Measurements from ENCODE around the gene MXI1.
"Not testable (repeated sequence)": the region's sequence is repeated elsewhere in the genome, so short reads cannot be mapped to it uniquely, and the experiment has no call there.

Gene MXI1

DNA sequence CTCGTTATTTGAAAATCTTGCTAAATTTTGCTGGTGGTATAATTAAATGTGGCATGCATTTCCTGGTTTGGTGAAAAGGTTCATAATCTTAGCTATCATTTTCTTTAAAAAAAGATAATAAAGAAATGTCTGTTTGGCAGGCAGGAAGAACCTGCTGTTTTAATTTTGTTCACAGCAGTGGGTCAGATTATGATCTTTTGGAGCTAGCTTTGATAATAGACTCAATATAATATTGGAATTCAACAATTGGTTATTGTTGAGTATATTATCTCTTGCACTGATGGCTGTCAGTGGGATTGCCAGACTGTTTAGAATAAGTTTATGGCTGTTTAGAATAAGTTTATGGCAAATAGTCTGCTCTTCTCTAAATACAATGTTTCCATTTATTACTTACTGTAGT is 35.1 kb downstream of the MXI1 start:
- DNase-seq: no peak

DNA sequence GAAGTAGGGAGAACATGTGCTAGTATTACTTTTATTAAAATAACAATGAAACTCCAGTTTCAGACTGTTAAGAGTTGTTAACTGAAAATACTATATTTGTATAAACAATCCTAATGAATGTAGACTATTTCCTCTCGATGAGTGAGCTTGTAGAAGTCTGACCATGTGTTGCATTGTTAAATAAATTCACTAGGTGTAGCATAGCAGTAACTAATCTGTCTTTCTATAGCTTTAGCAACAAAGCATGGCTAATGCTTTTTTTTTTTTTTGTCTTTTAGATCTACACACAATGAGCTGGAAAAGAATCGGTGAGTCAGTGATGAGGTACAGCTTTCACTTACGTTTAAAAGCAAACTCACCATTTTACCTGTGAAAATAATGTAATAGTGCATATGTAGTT is 37.1 kb downstream of the MXI1 start:
- no peak for DNase-seq

DNA sequence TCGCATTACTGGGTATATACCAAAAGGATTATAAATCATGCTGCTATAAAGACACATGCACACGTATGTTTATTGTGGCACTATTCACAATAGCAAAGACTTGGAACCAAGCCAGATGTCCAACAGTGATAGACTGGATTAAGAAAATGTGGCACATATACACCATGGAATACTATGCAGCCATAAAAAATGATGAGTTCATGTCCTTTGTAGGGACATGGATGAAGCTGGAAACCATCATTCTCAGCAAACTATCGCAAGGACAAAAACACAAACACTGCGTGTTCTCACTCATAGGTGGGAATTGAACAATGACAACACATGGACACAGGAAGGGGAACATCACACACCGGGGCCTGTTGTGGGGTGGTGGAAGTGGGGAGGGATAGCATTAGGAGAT is 40.4 kb downstream of the MXI1 start:
- not testable (repeated sequence) for DNase-seq

DNA sequence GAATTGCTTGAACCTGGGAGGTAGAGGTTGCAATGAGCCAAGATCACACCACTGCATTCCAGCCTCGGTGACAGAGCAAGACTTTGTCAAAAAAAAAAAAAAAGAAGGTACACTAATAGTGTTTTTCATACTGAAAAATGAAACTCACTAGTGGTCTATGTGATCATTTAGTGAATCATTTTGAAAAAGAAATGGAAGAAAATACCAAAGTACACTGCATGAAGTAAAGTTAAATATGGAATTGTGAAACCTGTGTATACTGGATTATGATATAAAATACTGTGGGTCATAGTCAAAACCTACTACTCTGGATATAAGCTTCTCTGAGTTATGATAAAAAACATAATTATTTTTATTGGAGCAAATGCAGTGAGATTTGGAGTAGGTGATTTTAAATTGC is 42.1 kb downstream of the MXI1 start:
- not testable (repeated sequence) for DNase-seq

- not testable (repeated sequence) for DNase-seq
Observed at GRCh38 chr10:110251392-110251791, 44.0 kb downstream of the MXI1 start.

- no peak for DNase-seq
Observed at GRCh38 chr10:110252151-110252550, 44.7 kb downstream of the MXI1 start.

GRCh38 chr10:110254467-110254866 is 47.1 kb downstream of the MXI1 start:
- no peak for DNase-seq

DNA sequence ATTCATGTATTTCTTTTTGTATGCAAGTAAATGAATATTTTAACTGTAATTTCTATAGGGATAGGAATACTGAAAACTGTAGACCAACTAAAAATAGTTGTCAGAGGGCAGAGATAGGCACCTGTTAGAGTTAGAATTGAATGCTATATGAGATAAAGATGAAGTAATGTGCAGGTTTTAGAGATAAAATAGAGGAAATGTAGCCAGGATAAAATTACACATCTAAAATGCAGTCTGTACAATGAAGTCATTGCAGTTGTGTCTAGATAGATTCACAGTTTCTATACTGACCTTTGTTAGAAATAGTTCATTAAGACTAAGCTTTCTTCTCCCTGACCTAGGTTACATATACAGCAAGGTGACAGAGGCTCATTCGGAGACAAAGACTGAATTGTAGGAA is 51.1 kb downstream of the MXI1 start:
- DNase-seq: no peak

- DNase-seq: no peak
Observed at GRCh38 chr10:110259317-110259716, 51.9 kb downstream of the MXI1 start.

GRCh38 chr10:110260746-110261477 is 53.5 kb downstream of the MXI1 start:
- no peak for DNase-seq

- DNase-seq: no peak
Observed at GRCh38 chr10:110263164-110263563, 55.8 kb downstream of the MXI1 start.

DNA sequence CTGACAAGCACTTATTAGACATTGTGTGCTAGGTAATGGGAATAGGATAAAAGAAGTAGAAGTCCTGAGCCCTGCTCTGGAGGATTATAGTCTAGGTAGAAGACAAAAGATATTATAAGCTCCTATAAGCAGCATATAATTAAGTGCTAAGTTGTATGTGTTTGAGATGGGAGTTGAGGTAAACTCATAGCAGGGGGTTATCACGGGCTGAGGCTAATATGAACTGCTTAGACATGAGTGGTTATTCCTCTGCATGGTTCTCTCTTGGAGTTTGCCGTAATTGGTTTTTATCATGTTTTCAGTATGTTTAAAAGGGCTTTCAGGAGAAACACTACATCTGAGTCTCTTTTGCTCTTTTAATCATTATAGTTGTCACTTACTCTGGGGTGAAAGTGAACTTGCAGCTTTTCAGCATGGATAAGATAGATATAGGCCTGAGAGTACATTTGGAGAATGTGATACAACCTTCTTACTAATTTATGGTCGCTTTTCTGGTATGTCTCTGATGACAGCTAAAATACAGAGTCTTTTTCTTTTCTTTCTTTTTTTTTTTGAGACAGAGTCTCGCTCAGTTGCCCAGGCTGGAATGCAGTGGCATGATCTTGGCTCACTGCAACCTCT is 58.3 kb downstream of the MXI1 start:
- no peak for DNase-seq

DNA sequence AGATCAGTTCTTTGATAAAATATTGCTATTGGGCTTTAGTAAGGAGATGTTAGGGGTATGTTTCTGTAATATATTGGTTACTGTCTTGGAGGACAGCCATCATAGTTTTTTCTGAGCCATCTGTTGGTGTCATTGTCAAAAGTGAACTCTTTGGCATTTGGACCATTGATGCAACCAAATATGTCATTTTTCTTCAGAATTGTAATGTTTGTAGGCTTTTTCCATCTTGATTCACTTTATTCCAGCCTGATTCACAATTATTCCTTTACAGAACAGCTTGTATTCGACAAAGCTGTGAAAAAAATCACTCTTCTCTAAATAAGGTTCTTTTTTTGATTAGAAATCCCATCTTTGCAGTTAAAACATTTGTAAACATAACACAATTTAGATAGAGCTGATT is 59.9 kb downstream of the MXI1 start:
- no peak for DNase-seq

DNA sequence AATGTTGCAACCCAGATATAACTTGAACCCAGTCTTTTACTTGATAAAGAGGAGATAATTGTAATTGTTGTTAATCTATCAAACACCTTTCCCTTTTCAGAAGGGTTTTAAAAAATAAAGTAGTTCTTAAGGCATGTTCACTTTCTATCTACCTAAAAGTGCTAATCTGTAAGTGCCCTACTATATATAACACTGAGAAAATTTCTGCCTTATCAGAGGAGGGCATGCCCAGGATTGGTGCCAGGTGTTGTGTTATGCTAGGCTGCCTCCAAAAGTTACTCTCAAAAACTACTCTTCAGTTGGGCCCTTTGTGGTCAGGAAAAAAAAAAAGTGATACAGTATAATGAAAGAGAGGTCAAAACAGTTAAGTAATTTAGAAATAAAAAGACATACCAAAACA is 61.0 kb downstream of the MXI1 start:
- DNase-seq: no peak

GRCh38 chr10:110268971-110269370 is 61.6 kb downstream of the MXI1 start:
- no peak for DNase-seq

DNA sequence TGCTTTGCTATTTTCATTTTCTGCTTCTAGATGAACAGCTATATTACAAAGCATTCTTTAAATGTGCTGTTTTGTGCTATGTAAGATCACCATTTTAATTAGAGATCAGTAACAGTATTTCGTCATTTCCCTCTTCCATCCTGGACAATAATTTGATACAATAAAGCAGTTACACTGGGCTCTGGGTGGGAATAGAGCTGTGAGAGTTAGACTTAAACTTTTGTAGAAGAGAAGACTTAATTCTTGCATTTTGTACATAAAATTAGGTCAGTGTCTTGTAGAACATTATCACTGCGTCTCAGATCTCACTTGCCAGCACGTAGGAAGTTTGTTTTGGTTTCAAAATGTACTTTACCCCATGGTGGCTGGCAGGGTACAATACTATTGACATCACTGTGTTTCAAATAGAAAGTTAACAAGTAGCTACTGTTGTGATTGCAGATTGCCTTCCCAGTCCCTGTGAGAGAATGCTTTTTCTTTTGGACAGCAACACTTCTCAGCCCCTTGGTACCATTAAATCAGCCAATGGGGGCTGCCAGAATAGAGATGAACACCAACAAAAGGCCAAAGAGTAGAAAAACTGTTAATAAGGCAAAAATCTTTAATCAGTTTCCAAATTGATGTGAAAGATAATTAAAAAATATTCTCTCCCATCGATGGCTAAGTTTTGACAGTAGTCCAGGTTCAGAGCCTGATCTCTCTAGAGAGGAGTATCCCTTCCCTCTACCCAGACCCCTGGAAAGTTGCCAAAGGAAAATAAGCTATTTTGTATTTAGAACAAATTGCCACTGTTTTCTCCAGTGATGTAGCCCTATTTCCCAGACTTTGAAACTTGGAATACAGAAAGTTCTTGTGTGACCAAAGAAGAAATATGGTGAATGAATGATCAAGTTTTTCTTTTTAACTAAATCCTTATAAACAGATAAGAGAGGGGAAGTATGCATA is 62.2 kb downstream of the MXI1 start:
- DNase-seq: peak; percentile 36

- DNase-seq: not testable (repeated sequence)
Observed at GRCh38 chr10:110272995-110273394, 65.6 kb downstream of the MXI1 start.

DNA sequence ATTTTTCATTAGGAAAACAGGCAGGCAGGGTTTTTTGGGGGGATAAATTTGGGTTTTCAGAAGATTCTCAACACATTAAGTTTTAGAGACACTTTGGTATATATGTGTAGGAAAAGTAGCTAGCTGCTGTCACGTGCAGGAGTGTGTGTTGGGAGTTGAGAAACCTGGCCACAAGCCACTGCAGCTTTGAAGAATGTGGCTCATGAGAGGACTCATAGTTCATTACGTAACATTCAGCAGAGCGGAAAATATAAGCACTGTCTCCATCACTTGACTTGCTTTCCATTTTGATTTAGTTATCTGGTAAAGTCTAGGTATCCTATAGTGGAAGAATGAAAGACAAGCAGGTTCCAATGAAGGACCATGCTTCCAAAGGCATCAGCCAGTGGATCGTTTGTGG is 66.1 kb downstream of the MXI1 start:
- DNase-seq: peak; percentile 33

DNA sequence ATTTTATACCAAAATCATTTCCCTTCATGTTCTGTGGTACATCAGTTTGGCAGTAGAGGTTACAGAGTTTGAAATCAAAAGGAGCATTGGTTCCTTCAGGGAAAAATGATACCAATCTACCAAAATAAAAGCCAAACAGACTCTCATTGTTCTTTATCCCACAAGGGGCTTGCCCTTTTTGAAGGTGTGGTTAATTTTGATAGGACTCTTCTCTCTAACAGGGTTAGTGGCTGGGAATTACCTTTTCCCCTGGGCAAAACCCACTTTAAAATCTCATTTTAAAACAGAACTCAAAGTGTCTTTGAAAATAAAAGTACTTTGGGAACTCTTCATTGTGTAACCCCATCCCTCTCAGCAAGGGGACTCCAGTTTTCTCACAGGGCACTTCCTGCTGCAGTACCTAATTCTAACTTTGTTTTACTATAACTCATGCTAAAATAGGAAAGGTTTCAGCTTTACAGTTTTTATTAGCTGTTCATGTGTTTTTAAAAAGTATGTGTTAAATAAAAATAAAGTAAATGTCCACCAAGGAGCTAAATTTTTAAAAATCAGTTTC is 66.7 kb downstream of the MXI1 start:
- DNase-seq: no peak

- DNase-seq: no peak
Observed at GRCh38 chr10:110274647-110275046, 67.2 kb downstream of the MXI1 start.

DNA sequence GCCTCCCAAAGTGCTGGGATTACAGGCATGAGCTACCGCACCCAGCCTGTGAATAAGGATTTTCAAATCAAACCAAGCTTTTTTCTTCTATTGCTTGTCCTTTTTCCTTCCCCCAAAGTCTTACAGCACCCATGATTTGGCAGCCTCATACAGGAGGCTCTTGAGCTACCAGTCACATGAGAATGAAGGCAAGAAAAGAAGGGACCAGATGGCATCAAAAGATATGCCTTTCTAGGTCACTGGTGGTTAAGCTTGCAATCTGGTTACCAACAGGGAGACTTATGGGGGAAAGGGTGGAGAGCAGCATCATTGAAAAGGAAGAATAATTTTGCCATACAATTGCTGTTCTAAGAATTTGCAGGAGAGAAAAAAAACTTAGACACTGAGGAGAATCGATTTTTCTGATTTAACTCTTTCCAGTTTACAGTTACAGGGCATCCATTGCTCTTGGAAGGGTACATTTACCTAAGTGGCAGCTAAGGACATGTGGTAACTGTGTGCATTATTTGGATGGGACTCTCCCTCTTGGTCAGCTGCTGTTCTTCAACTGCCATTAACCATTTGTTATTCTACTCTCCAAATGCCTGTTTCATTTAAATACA is 67.8 kb downstream of the MXI1 start:
- peak; percentile 37 for DNase-seq

DNA sequence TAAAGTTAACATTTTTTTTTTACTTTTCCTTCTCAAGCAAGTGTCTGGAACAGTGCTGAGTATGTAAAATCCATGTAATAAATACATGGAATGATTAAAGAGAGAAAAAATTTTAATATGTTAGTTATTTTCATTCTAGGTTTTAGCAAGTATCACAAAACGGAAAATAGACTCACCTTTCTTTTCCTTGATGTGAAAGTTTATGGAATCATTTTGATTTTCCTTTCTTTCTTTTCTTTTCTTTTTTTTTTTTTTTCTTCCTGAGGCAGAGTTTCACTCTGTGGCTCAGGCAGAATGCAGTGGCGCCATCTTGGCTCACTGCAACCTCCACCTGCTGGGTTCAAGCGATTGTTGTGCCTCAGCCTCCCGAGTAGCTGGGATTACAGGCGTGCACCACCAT is 69.2 kb downstream of the MXI1 start:
- DNase-seq: no peak

GRCh38 chr10:110277591-110277990 is 70.2 kb downstream of the MXI1 start:
- no peak for DNase-seq
